BE2C (cell line): ENCODE results near the gene YBEY.

ENCODE experiments used
- DNase-seq: peaks from one replicate; pipeline ENCODE4 v3.0.0-alpha.2; 2020
- H3K27me3 ChIP-seq: fragments of 250-450 bp; sonication (Bioruptor Pico); 2 replicates; pipeline ENCODE4 v1.5.1; 2020; ENCODE audit warnings: mild to moderate bottlenecking
- H3K36me3 ChIP-seq: fragments of 250-450 bp; sonication (Bioruptor Pico); 2 replicates; pipeline ENCODE4 v1.5.1; 2020; ENCODE audit warnings: mild to moderate bottlenecking
- H3K4me1 ChIP-seq: fragments of 250-450 bp; sonication (Bioruptor Pico); 2 replicates; pipeline ENCODE4 v1.5.1; 2020
- H3K4me3 ChIP-seq: 2 replicates; pipeline ENCODE4 v1.5.1; 2011; ENCODE audit warnings: low read depth, low read length
- H3K9me3 ChIP-seq: fragments of 250-450 bp; sonication (Bioruptor Pico); 2 replicates; pipeline ENCODE4 v1.5.1; 2020
- CTCF ChIP-seq: IDR thresholded peaks from 2 replicates; pipeline ENCODE4 v1.5.1; 2012; ENCODE audit warnings: mild to moderate bottlenecking, low read depth, low read length

Gene YBEY

GRCh38 chr21:46294647-46295176 lies 8.6 kb downstream of the YBEY start:
- no peak for TF ChIP-seq CTCF
- Histone ChIP-seq H3K9me3 (no peaks in the 10 kb centered on the region), H3K27me3 (no peaks in the 10 kb centered on the region), H3K36me3 (peaks cover 16% of the 10 kb centered on the region; the same call in 1 of the 2 replicates), H3K4me1 (peaks cover 4% of the 10 kb centered on the region; the same call in 1 of the 2 replicates), H3K4me3 (no peak overlapping the region)
- DNase-seq: no peak

- peak; percentile 34 for DNase-seq
- Histone ChIP-seq H3K4me3 (no peak overlapping the region), H3K36me3 (peaks cover 16% of the 10 kb centered on the region), H3K9me3 (no peaks in the 10 kb centered on the region), H3K4me1 (peaks cover 4% of the 10 kb centered on the region; the same call in 1 of the 2 replicates), H3K27me3 (no peaks in the 10 kb centered on the region)
- TF ChIP-seq CTCF: no peak
These were observed 9.1 kb downstream of the YBEY start for GRCh38 chr21:46295177-46295770.

GRCh38 chr21:46295996-46296752 lies 10.0 kb downstream of the YBEY start:
- Histone ChIP-seq H3K9me3 (no peaks in the 10 kb centered on the region), H3K27me3 (no peaks in the 10 kb centered on the region), H3K36me3 (peaks cover 18% of the 10 kb centered on the region), H3K4me3 (no peak overlapping the region), H3K4me1 (peaks cover 4% of the 10 kb centered on the region; the same call in 1 of the 2 replicates)
- DNase-seq: peak; percentile 56
- no peak for TF ChIP-seq CTCF

- Histone ChIP-seq H3K4me3 (peak overlapping the region; percentile 47), H3K9me3 (no peaks in the 10 kb centered on the region), H3K36me3 (peaks cover 19% of the 10 kb centered on the region), H3K27me3 (no peaks in the 10 kb centered on the region), H3K4me1 (peaks cover 4% of the 10 kb centered on the region; the same call in 1 of the 2 replicates)
- DNase-seq: no peak
- no peak for TF ChIP-seq CTCF
These were observed 11.5 kb downstream of the YBEY start for GRCh38 chr21:46297338-46298271.

GRCh38 chr21:46299167-46299566 lies 13.0 kb downstream of the YBEY start:
- H3K36me3 ChIP-seq: peaks cover 19% of the 10 kb centered on the region
- H3K4me1 ChIP-seq: peaks cover 4% of the 10 kb centered on the region; the same call in 1 of the 2 replicates
- no peak for DNase-seq
- no peaks in the 10 kb centered on the region for H3K9me3 ChIP-seq
- H3K4me3 ChIP-seq: no peak overlapping the region
- no peaks in the 10 kb centered on the region for H3K27me3 ChIP-seq
- no peak for TF ChIP-seq CTCF
